HG03354 (cell line): ENCODE data around the gene NBAS.
"Not testable (repeated sequence)": the region's sequence is repeated elsewhere in the genome, so short reads cannot be mapped to it uniquely, and the experiment has no call there.

Experiments
- ATAC-seq: cut with Tn5 transposase; IDR thresholded peaks from one replicate; pipeline ENCODE4 v1.9.1; 2021; ENCODE audit warnings: mild to moderate bottlenecking; ENCODE audit not compliant: unreplicated experiment, poor library complexity, severe bottlenecking

NBAS gene

GRCh38 chr2:15436195-15436594 lies 124.9 kb downstream of the NBAS start:
- no peak for ATAC-seq

DNA sequence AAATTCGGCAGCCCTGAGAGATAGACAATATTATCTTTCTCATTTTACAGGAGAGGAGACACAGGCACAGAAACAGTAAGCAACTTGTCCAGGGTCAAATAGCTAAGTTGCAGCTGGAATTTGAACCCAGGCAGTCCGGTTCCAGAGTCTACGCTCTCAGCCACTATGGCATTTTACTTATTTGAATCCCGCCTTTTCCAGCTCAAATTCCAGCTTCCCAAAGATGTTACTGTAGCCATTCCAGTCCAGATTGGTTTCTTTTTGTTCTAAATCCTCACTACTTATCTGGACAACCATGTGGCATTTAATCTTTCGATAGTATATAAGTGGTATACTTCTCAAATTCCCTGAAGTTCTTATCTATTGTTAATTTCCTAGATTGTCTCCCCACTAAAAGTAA lies 125.7 kb downstream of the NBAS start:
- no peak for ATAC-seq

- no peak for ATAC-seq
Measured at GRCh38 chr2:15432642-15433256, 128.4 kb downstream of the NBAS start.

GRCh38 chr2:15429032-15429431 lies 132.1 kb downstream of the NBAS start:
- ATAC-seq: no peak

DNA sequence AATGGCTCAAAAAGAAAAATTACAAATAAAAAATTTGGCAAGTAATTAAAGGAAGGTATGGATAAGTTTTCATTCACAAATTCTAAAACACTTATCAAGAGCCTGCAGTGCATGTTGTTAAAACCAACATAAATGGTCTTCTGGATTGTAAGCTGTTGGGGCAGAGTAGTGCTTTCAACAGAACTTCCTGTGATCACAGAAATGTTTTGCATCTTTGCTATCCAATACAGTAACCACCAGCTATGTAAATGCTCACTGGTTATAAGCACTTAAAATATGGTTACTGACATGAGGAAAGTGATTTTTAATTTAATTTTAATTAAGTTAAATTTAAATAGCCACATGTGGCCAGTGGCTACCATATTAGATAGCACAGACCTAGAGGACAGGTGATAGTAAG lies 133.1 kb downstream of the NBAS start:
- ATAC-seq: no peak

- no peak for ATAC-seq
Measured at GRCh38 chr2:15426606-15427005, 134.5 kb downstream of the NBAS start.

DNA sequence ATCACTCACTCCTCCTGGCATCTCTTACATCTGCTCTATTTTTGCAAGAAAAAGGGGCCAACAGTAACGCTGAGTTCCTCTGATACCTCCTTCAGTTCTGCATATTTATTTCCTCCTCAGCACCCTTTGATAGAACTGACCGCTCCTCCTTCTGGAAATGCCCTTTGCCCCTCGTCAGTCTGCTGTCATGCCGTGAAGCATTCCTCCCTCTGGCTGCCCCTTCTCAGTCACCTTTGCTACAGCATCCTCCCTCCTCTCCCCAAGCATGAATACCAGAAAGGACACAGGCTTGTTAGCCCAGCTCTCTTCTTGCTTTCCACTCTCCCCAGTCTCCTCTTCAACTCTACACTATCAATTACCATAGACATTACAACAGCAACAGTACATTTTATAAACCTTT lies 135.4 kb downstream of the NBAS start:
- ATAC-seq: no peak

- no peak for ATAC-seq
Measured at GRCh38 chr2:15421753-15422152, 139.4 kb downstream of the NBAS start.

DNA sequence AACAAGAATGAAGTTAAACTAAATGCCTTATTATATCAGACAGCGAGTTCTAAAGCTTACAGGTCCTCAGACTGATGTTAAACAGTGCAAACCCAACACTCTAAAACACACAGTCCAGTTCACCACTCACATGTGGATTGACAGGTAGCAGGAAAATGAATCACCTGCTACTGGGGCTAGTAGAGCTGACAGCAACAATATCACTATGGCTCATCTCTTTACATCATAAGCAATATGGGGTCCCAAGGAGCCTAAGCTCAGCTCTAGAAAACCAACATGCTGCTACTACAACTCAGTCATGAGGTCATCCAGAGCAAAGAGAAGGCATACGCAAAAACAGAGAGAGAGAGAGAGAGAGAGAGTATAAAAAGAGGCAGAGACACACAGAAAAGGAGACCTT lies 145.4 kb downstream of the NBAS start:
- ATAC-seq: no peak

- ATAC-seq: no peak
Measured at GRCh38 chr2:15412779-15413178, 148.4 kb downstream of the NBAS start.

DNA sequence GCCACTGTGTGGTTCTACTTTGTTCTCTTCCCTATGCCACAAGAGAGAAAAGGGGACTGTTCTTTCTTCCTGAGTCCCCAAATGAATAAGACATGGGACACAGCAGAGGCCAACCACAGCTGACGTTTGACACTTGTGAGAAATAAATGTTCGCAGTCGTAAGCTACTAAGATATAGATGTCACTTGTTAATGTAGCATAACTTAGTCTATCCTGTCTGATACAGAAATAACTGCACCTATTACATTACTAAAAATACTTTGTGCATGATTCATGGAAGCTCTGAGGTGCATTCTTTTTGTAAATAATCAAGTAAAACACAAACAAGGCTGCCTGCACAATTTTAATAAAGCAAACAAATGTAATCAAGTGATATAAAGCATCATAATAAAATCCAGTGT lies 148.8 kb downstream of the NBAS start:
- ATAC-seq: no peak

- ATAC-seq: no peak
Measured at GRCh38 chr2:15410884-15411283, 150.2 kb downstream of the NBAS start.

GRCh38 chr2:15408759-15409158 lies 152.4 kb downstream of the NBAS start:
- ATAC-seq: no peak

DNA sequence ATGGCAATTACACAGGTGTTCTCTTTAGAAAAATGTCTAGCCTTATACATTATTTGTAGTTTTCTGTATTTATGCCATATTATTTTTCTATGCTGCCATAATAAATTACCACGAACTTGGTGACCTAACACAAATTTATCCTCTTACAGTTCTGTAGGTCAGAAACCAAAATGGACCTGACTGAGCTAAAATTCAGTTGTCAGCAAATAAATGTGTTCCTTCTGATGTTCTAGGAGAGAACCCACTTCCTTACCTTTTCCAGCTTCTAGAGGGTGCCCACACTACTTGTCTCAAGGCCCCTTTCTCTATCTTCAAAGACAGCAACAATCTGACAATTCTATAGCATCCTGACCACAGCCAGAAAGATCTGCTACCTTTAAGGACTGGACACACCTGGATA lies 153.5 kb downstream of the NBAS start:
- ATAC-seq: no peak

DNA sequence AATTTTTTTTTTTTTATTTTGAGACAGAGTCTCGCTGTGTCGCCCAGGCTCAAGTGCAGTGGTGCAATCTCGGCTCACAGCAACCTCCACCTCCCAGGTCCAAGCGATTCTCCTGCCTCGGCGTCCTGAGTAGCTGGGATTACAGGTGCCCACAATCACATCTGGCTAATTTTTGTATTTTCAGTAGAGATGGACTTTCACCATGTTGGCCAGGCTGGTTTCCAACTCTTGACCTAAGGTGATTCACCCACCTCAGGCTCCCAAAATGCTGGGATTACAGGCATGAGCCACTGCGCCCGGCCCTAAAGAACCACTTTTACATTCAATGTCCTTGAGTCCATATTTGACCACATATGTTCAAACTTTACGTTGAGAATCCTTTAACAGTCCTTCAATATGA lies 156.6 kb downstream of the NBAS start:
- not testable (repeated sequence) for ATAC-seq

DNA sequence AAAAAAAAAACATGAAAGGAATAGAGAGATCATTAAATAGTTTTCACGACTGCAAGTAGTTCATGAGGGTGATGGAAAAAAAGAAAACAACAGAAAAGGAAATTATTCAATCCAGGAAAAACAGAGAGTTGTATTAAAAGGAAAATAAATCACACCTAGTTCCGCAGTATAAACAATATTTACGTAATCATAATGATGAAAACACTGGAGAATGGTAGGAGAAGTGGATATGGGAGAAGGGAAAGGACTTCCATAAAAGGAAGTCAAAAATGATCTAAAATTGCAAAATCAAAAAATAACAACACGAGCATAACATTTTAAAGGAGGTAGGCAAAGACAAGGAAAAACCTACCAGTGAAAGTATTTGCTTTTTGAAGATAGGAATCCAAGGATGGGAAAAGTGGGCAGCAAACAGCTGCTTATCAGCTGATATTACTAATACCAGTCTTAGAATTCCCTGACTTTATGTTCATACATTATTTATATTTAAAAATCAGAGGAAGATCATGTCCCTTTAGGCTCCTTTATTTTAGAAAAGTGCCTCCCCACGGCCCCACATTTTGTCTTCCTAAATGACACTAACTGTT lies 160.8 kb downstream of the NBAS start:
- no peak for ATAC-seq

DNA sequence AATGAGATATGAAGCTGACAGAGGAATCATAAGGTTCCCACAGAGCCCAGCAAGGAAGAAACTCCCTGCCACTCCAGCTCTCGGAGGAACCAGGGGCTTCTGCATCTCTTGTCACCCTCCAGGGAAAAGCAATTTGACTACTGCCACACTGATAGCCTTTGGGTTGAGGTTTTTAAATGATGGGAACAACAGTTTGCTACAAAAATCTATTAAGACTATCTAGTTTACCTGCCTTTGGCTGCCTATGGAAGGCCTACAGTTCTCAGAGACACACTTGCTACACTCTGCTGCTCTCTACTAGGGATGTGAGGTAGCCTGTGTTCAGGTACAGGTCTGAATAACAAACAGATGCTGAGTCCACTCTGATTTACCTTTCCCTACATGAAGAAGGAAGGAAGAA lies 161.9 kb downstream of the NBAS start:
- no peak for ATAC-seq

GRCh38 chr2:15391751-15392150 lies 169.4 kb downstream of the NBAS start:
- no peak for ATAC-seq

GRCh38 chr2:15389895-15390294 lies 171.2 kb downstream of the NBAS start:
- ATAC-seq: no peak

- ATAC-seq: no peak
Measured at GRCh38 chr2:15389326-15389700, 171.8 kb downstream of the NBAS start.

DNA sequence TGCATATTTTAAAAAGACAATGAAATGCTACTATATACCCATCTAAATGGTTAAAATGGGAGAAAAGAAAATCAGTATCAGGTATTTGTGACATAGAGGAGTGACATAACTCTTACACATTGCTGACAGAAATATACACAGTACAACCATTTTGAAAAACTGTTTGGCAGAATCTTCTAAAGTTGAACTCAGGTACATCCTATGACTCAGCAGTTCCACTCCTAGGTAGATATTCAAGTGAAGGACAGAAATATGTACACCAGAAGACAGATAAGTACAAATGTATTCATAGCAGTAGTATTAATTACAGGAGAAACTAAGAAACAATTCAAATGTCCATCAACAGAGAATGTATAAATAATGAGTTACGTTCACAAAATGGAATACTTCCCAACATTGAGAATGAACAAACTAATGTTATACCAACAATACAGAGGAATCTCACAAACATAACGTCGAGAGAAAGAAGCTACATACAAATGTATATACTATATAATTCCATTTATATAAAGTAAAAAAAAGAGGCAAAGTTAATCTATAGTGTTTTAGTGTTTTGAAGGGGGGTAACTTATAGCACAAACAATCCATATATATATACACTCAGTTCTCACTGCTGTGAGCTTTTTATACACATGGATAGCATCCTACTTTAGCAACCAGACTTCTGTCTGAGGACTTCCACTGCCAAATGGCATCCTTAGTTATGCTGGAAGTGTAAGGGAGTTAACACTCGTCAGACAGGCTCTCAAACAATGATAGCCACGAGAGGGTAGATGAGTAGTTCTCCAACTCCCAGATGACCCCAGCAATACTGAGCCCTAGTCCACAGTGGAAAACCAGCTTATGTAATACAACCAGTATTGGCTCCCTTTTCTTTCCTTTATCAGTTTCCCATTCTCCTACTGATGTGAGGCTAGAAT lies 172.5 kb downstream of the NBAS start:
- ATAC-seq: no peak
